Bronchial epithelial cell (primary cell): ENCODE results near the gene TMEM116. TPM values are rescaled to one million over a fixed set of nuclear protein-coding genes. Genes with fewer than 3 reads are reported as not detected.
"Not testable (repeated sequence)": the region's sequence is repeated elsewhere in the genome, so short reads cannot be mapped to it uniquely, and the experiment has no call there.

ENCODE experiments used
- DNase-seq: peaks from one replicate; pipeline ENCODE4 v3.0.0-alpha.2; 2010; ENCODE audit warnings: low read depth
- FAIRE-seq: peaks from 2 replicates; lab custom pipeline; 2011; peaks lifted over from hg19 to GRCh38; lab: Jason Lieb, UNC
- H3K27me3 ChIP-seq: 2 replicates; pipeline ENCODE4 v1.5.1; 2011; ENCODE audit warnings: low read length; ENCODE audit not compliant: control insufficient read depth, insufficient read depth
- H3K36me3 ChIP-seq: 2 replicates; pipeline ENCODE4 v1.5.1; 2011; ENCODE audit warnings: low read length; ENCODE audit not compliant: control insufficient read depth, insufficient read depth
- H3K4me3 ChIP-seq: 2 replicates; pipeline ENCODE4 v1.5.1; 2011; ENCODE audit warnings: mild to moderate bottlenecking, low read depth, low read length, control low read depth
- total RNA-seq: library from RNA; depleted of rRNA; stranded (reverse); fragments of >200 nt; gene quantifications from 2 replicates; pipeline ENCODE4 v1.2.1, GENCODE V29; 2014
- TF ChIP-seq, protein P1 (sequence below): IDR thresholded peaks from 2 replicates; pipeline ENCODE4 v1.5.1; 2011; ENCODE audit warnings: mild to moderate bottlenecking, moderate library complexity, low read length, control low read depth, inconsistent platforms; ENCODE audit not compliant: insufficient read depth, severe bottlenecking

TMEM116 gene
- total RNA-seq, 1 donor from 2014 or later = 10.0 TPM

DNA sequence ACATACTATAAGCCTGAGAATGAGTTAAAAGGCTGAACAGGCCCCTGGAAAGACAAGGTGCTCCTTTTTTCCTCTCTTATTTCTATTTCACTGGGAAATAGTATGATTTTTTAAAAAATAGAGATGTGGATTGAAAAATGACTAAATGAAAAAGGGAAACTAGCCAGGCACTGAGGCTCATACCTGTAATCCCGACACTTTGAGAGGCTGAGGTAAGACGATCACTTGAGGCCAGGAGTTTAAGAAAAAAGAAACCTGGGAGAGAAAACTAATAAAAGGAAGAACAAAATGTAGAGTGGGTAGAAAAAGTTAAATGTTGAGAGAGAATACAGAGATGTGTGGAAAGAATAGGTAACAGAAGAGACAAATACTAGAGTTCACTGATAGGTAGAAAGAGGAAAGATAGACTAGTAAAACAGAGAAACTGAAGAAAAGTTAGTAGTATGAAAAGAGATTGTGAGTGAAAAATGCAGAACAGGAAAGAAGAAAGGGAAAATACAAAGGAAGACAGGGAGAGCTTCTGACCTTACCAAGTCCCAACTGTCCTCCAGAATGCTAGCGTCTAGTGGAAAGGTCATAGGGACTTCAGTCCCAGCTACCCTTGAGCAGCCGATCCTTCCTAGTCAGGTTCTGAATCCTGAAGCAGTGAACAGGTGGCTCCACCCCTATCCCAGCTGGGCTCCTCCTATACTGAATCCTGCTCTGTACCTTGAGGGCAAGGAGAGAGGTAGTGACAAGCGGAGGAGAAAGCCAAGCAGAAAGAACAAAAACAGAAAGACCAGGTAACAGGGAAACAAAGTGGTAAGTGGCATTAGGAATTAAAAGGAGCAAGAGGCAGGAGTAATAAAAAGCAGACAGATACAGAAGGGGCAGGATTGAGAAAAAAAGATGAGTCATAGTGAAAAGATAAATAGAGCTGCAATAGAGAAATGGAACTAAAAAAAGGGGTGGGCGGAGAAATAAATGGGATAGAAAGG, 7.3 kb downstream of the TMEM116 start:
- TF ChIP-seq, protein P1, sequence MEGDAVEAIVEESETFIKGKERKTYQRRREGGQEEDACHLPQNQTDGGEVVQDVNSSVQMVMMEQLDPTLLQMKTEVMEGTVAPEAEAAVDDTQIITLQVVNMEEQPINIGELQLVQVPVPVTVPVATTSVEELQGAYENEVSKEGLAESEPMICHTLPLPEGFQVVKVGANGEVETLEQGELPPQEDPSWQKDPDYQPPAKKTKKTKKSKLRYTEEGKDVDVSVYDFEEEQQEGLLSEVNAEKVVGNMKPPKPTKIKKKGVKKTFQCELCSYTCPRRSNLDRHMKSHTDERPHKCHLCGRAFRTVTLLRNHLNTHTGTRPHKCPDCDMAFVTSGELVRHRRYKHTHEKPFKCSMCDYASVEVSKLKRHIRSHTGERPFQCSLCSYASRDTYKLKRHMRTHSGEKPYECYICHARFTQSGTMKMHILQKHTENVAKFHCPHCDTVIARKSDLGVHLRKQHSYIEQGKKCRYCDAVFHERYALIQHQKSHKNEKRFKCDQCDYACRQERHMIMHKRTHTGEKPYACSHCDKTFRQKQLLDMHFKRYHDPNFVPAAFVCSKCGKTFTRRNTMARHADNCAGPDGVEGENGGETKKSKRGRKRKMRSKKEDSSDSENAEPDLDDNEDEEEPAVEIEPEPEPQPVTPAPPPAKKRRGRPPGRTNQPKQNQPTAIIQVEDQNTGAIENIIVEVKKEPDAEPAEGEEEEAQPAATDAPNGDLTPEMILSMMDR = no peak
- FAIRE-seq = no peak
- DNase-seq = peak; percentile 44
- no peaks in the 10 kb centered on the region for H3K27me3 ChIP-seq
- no peaks in the 10 kb centered on the region for H3K36me3 ChIP-seq
- no peak overlapping the region for H3K4me3 ChIP-seq

GRCh38 chr12:112004041-112004440, 8.9 kb downstream of the TMEM116 start:
- Histone ChIP-seq H3K27me3 (no peaks in the 10 kb centered on the region), H3K36me3 (no peaks in the 10 kb centered on the region), H3K4me3 (no peak overlapping the region)
- FAIRE-seq = no peak
- no peak for DNase-seq
- TF ChIP-seq, protein P1 = no peak

- no peak for FAIRE-seq
- TF ChIP-seq, protein P1 = no peak
Measured at GRCh38 chr12:112001576-112001975, 11.4 kb downstream of the TMEM116 start.

DNA sequence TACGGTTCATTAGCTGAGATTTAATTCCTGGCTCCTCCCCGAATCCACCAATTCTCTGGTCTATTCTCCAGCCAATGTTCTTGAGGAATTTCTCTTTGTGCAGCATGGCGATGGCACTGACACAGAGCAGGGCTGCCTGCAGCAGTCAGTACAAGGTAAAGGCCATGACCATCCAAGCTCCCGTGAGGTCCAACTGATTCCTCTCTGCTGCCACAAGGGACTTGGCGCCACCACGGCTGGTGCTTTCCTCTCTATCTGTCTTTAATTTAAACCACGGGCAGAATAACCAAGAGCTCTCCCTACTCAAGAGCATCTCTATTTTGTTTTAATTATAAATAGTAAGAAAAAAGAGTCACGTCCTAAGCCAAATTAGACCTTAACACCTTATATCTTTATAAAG, 12.1 kb downstream of the TMEM116 start:
- Histone ChIP-seq H3K27me3 (no peaks in the 10 kb centered on the region), H3K4me3 (no peak overlapping the region), H3K36me3 (no peaks in the 10 kb centered on the region)
- DNase-seq = no peak
- TF ChIP-seq, protein P1 = no peak
- FAIRE-seq = no peak

More at GRCh38 chr12:112001576-112001975, 11.4 kb downstream of the TMEM116 start:
- no peak for DNase-seq
- H3K4me3 ChIP-seq = no peak overlapping the region
- H3K27me3 ChIP-seq = no peaks in the 10 kb centered on the region
- no peaks in the 10 kb centered on the region for H3K36me3 ChIP-seq

- not testable (repeated sequence) for FAIRE-seq, H3K36me3 ChIP-seq, DNase-seq, H3K4me3 ChIP-seq, H3K27me3 ChIP-seq
Measured at GRCh38 chr12:111999129-111999528, 13.8 kb downstream of the TMEM116 start.

- Histone ChIP-seq H3K27me3 (no peaks in the 10 kb centered on the region), H3K36me3 (no peaks in the 10 kb centered on the region), H3K4me3 (no peak overlapping the region)
- TF ChIP-seq, protein P1 = no peak
- FAIRE-seq (no peak), DNase-seq (no peak)
Measured at GRCh38 chr12:111998015-111998414, 14.9 kb downstream of the TMEM116 start.
